HG03575 (cell line): ENCODE results near the gene RFX7.
"Not testable (repeated sequence)": the region's sequence is repeated elsewhere in the genome, so short reads cannot be mapped to it uniquely, and the experiment has no call there.

ENCODE experiments used
- ATAC-seq: cut with Tn5 transposase; IDR thresholded peaks from one replicate; pipeline ENCODE4 v1.9.1; 2021; ENCODE audit not compliant: unreplicated experiment, insufficient number of reproducible peaks, low FRiP score; ENCODE audit errors: extremely low read depth

RFX7 gene

GRCh38 chr15:56168394-56168793 is 75.3 kb downstream of the RFX7 start:
- no peak for ATAC-seq

GRCh38 chr15:56165234-56165633 is 78.4 kb downstream of the RFX7 start:
- no peak for ATAC-seq

GRCh38 chr15:56160966-56161365 is 82.7 kb downstream of the RFX7 start:
- ATAC-seq, result no peak

GRCh38 chr15:56156877-56157276 is 86.8 kb downstream of the RFX7 start:
- ATAC-seq, result no peak

- not testable (repeated sequence) for ATAC-seq
Measured at GRCh38 chr15:56155278-56155677, 88.4 kb downstream of the RFX7 start.

- not testable (repeated sequence) for ATAC-seq
Measured at GRCh38 chr15:56154768-56155167, 88.9 kb downstream of the RFX7 start.

- no peak for ATAC-seq
Measured at GRCh38 chr15:56150204-56150603, 93.5 kb downstream of the RFX7 start.

GRCh38 chr15:56148064-56148463 is 95.6 kb downstream of the RFX7 start:
- ATAC-seq, result no peak

- ATAC-seq, result no peak
Measured at GRCh38 chr15:56146756-56147155, 96.9 kb downstream of the RFX7 start.

GRCh38 chr15:56128081-56128480 is 115.6 kb downstream of the RFX7 start:
- no peak for ATAC-seq

GRCh38 chr15:56126409-56126808 is 117.3 kb downstream of the RFX7 start:
- no peak for ATAC-seq

GRCh38 chr15:56124391-56124790 is 119.3 kb downstream of the RFX7 start:
- no peak for ATAC-seq

- ATAC-seq, result no peak
Measured at GRCh38 chr15:56105855-56106254, 137.8 kb downstream of the RFX7 start.

GRCh38 chr15:56102441-56102840 is 141.2 kb downstream of the RFX7 start:
- no peak for ATAC-seq

GRCh38 chr15:56099311-56099710 is 144.4 kb downstream of the RFX7 start:
- ATAC-seq, result no peak

- no peak for ATAC-seq
Measured at GRCh38 chr15:56098195-56098863, 145.3 kb downstream of the RFX7 start.

- ATAC-seq, result no peak
Measured at GRCh38 chr15:56095406-56095805, 148.3 kb downstream of the RFX7 start.

- no peak for ATAC-seq
Measured at GRCh38 chr15:56094171-56094570, 149.5 kb downstream of the RFX7 start.

- no peak for ATAC-seq
Measured at GRCh38 chr15:56088389-56088788, 155.3 kb downstream of the RFX7 start.

- ATAC-seq, result no peak
Measured at GRCh38 chr15:56086566-56086965, 157.1 kb downstream of the RFX7 start.

GRCh38 chr15:56082263-56082761 is 161.4 kb downstream of the RFX7 start:
- no peak for ATAC-seq
